ENCODE data around the gene AGBL5.
"Not testable (repeated sequence)": the region's sequence is repeated elsewhere in the genome, so short reads cannot be mapped to it uniquely, and the experiment has no call there.

Gene AGBL5

DNA sequence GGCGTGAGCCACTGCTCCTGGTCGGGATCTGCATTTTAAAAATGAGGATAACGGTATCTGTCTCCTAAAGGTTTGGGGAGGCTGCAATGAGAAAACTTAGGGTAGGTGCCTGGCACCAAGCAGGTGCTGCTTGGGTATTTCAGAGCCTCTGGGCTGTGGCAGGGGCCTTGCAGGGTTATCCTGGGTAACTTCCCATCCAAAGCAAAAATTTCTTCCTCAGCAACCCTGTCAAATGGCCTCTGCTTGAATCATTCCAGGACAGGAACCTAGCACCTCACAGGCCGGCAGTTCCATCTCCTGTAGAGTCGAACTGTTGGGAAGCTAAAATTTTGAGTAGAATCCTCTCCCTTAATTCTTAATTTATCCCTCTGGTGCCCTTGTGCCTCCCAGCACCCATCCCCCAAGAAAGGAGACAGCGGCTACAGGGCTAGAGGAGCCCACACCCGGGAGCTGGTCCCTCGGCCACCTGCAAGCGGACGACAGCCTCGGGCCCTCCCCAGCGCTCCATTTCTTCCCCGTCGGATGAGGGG is 66.6 kb downstream of the AGBL5 start:
- TF ChIP-seq, protein P1, sequence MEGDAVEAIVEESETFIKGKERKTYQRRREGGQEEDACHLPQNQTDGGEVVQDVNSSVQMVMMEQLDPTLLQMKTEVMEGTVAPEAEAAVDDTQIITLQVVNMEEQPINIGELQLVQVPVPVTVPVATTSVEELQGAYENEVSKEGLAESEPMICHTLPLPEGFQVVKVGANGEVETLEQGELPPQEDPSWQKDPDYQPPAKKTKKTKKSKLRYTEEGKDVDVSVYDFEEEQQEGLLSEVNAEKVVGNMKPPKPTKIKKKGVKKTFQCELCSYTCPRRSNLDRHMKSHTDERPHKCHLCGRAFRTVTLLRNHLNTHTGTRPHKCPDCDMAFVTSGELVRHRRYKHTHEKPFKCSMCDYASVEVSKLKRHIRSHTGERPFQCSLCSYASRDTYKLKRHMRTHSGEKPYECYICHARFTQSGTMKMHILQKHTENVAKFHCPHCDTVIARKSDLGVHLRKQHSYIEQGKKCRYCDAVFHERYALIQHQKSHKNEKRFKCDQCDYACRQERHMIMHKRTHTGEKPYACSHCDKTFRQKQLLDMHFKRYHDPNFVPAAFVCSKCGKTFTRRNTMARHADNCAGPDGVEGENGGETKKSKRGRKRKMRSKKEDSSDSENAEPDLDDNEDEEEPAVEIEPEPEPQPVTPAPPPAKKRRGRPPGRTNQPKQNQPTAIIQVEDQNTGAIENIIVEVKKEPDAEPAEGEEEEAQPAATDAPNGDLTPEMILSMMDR (conservative IDR thresholded peaks at IDR 0.05; ENCODE audit: low read depth, low read length): no peak
- DNase-seq (ENCODE audit: low read depth): no peak
- peak overlapping the region; percentile 47 for H3K4me3 ChIP-seq (ENCODE audit: low read depth, low read length)

GRCh38 chr2:27118525-27119329 is 67.3 kb downstream of the AGBL5 start, which contains the start of gene CGREF1:
CGREF1 (minus strand) TSS chr2:27119128; CDS start chr2:27104366, 14,762 bp downstream.
- peak within 1 kb of the TSS; percentile 47 for H3K4me3 ChIP-seq (ENCODE audit: low read depth, low read length)
- TF ChIP-seq, protein P1 (conservative IDR thresholded peaks at IDR 0.05; ENCODE audit: low read depth, low read length): no peak
- DNase-seq (ENCODE audit: low read depth): no peak

GRCh38 chr2:27119330-27119670 is 67.8 kb downstream of the AGBL5 start:
- peak overlapping the region; percentile 47 for H3K4me3 ChIP-seq (ENCODE audit: low read depth, low read length)
- not testable (repeated sequence) for DNase-seq (ENCODE audit: low read depth)
